IMR-90 (cell line): Measurements from ENCODE around the gene ENPP6. TPM values are rescaled to one million over a fixed set of nuclear protein-coding genes. Genes with fewer than 3 reads are reported as not detected.
A peak's percentile ranks its signal among the peaks of the same experiment; 100 is the strongest.

ENCODE experiments used
- ATAC-seq: fragments of 200-7000 bp; cut with Tn5 transposase; 2 replicates; pipeline ENCODE4 v1.9.1; 2020; ENCODE audit warnings: low read depth, mild to moderate bottlenecking, moderate library complexity
- BruUV-seq: library from RNA; stranded (reverse); fragments of 400-500 nt; replicated peaks from 2 replicates; lab custom pipeline; 2021; lab: Mats Ljungman, UMichigan
- CTCF ChIA-PET: fragments of 300-600 bp; formaldehyde crosslinking; extraction: SDS; loops from one replicate; lab custom pipeline; 2021; ENCODE audit warnings: antibody characterized with exemption; lab: Yijun Ruan, JAX
- POLR2A ChIA-PET: fragments of 300-600 bp; sonication (Branson Sonifier 250); formaldehyde crosslinking; loops from one replicate; lab custom pipeline; 2022; ENCODE audit warnings: antibody characterized with exemption; ENCODE audit not compliant: unreplicated experiment; lab: Charles Lee
- DNase-seq: peaks from one replicate; pipeline ENCODE4 v3.0.0; 2013
- H2AFZ ChIP-seq: replicated peaks from 2 replicates; pipeline ENCODE3; 2013; ENCODE audit warnings: low read length, mild to moderate bottlenecking; ENCODE audit not compliant: poor library complexity
- H2AK5ac ChIP-seq: 2 replicates; pipeline ENCODE4 v1.6.1; 2013; ENCODE audit warnings: low read depth, low read length, inconsistent platforms
- H2AK9ac ChIP-seq: replicated peaks from 2 replicates; pipeline ENCODE3; 2013; ENCODE audit warnings: mild to moderate bottlenecking, low read depth, low read length, moderate library complexity; ENCODE audit not compliant: poor library complexity
- H2BK120ac ChIP-seq: 2 replicates; pipeline ENCODE4 v1.6.1; 2013; ENCODE audit warnings: low read depth, low read length, inconsistent platforms
- H2BK15ac ChIP-seq: 3 replicates; pipeline ENCODE4 v1.6.1; 2013; ENCODE audit warnings: low read depth, low read length, inconsistent platforms
- H2BK20ac ChIP-seq: 2 replicates; pipeline ENCODE4 v1.6.1; 2013; ENCODE audit warnings: low read depth, mild to moderate bottlenecking, inconsistent platforms, low read length, moderate library complexity
- H2BK5ac ChIP-seq: 2 replicates; pipeline ENCODE4 v1.6.1; 2013; ENCODE audit warnings: mild to moderate bottlenecking, low read depth, low read length, inconsistent platforms; ENCODE audit not compliant: poor library complexity, severe bottlenecking
- H3K14ac ChIP-seq: replicated peaks from 2 replicates; pipeline ENCODE4 v1.6.1; 2013; ENCODE audit warnings: low read depth, low read length, inconsistent platforms
- H3K18ac ChIP-seq: 2 replicates; pipeline ENCODE4 v1.6.1; 2013; ENCODE audit warnings: low read depth, low read length, control low read depth
- H3K23ac ChIP-seq: 2 replicates; pipeline ENCODE4 v1.6.1; 2013; ENCODE audit warnings: low read depth, low read length, inconsistent platforms
- H3K27ac ChIP-seq: 2 replicates; pipeline ENCODE4 v1.5.1; 2013; ENCODE audit warnings: mild to moderate bottlenecking, control low read depth, low read length; ENCODE audit not compliant: insufficient read depth
- H3K27me3 ChIP-seq: 2 replicates; pipeline ENCODE4 v1.6.1; 2013; ENCODE audit warnings: low read length; ENCODE audit not compliant: control insufficient read depth, insufficient read depth
- H3K36me3 ChIP-seq: 2 replicates; pipeline ENCODE4 v1.6.1; 2013; ENCODE audit warnings: low read length, mixed read lengths; ENCODE audit not compliant: control insufficient read depth, insufficient read depth
- H3K4ac ChIP-seq: 2 replicates; pipeline ENCODE4 v1.6.1; 2013; ENCODE audit warnings: low read depth, low read length, inconsistent platforms
- H3K4me1 ChIP-seq: 2 replicates; pipeline ENCODE4 v1.6.1; 2013; ENCODE audit warnings: low read length, mixed read lengths; ENCODE audit not compliant: control insufficient read depth, insufficient read depth
- H3K4me2 ChIP-seq: 2 replicates; pipeline ENCODE4 v1.6.1; 2013; ENCODE audit warnings: low read depth, mild to moderate bottlenecking, control low read depth, low read length, moderate library complexity
- H3K4me3 ChIP-seq: 2 replicates; pipeline ENCODE4 v1.5.1; 2013; ENCODE audit warnings: low read depth, mild to moderate bottlenecking, control low read depth, low read length, moderate library complexity; ENCODE audit not compliant: insufficient read depth
- H3K56ac ChIP-seq: 2 replicates; pipeline ENCODE4 v1.6.1; 2013; ENCODE audit warnings: low read length, inconsistent platforms; ENCODE audit not compliant: insufficient read depth; ENCODE audit errors: extremely low read depth
- H3K79me1 ChIP-seq, 2 experiments: 2 replicates each; pipeline ENCODE4 v1.6.1; 2013; ENCODE audit warnings: low read length in 2 of 2, inconsistent platforms in 1 of 2, low read depth in 1 of 2
- H3K9ac ChIP-seq: 2 replicates; pipeline ENCODE4 v1.6.1; 2013; ENCODE audit warnings: low read depth, low read length, control low read depth
- H3K9me1 ChIP-seq: 2 replicates; pipeline ENCODE4 v1.6.1; 2013; ENCODE audit warnings: low read length, inconsistent platforms; ENCODE audit not compliant: insufficient read depth
- H3K9me3 ChIP-seq: 2 replicates; pipeline ENCODE4 v1.6.1; 2013; ENCODE audit warnings: low read length; ENCODE audit not compliant: control insufficient read depth, insufficient read depth
- H4K20me1 ChIP-seq: 2 replicates; pipeline ENCODE4 v1.6.1; 2013; ENCODE audit warnings: low read length, inconsistent platforms; ENCODE audit not compliant: insufficient read depth
- H4K5ac ChIP-seq: 2 replicates; pipeline ENCODE4 v1.6.1; 2013; ENCODE audit warnings: mild to moderate bottlenecking, low read depth, low read length, control low read depth
- H4K8ac ChIP-seq, 2 experiments: 2 replicates each; pipeline ENCODE4 v1.6.1; 2013; ENCODE audit warnings: low read depth in 2 of 2, low read length in 2 of 2, control low read depth in 1 of 2, inconsistent platforms in 1 of 2
- H4K91ac ChIP-seq: 2 replicates; pipeline ENCODE4 v1.6.1; 2013; ENCODE audit warnings: low read depth, low read length, inconsistent platforms; ENCODE audit not compliant: insufficient read depth
- BHLHE40 ChIP-seq: fragments of 150-350 bp; IDR thresholded peaks from 2 replicates; pipeline ENCODE4 v1.6.1; 2016; ENCODE audit warnings: mild to moderate bottlenecking, low read depth, low read length
- CEBPB ChIP-seq: IDR thresholded peaks from 2 replicates; pipeline ENCODE4 v1.6.1; 2012; ENCODE audit warnings: low read depth, low read length, improper control_type of control experiment
- CTCF ChIP-seq: conservative IDR thresholded peaks from 2 replicates; pipeline ENCODE4 v1.5.1; 2012; ENCODE audit warnings: mild to moderate bottlenecking, low read depth, low read length, improper control_type of control experiment
- MAFK ChIP-seq: IDR thresholded peaks from 2 replicates; pipeline ENCODE4 v1.6.1; 2012; ENCODE audit warnings: low read depth, low read length, improper control_type of control experiment
- RAD21 ChIP-seq: IDR thresholded peaks from 2 replicates; pipeline ENCODE4 v1.6.1; 2012; ENCODE audit warnings: low read length, improper control_type of control experiment
- SMC3 ChIP-seq: fragments of 150-350 bp; IDR thresholded peaks from 2 replicates; pipeline ENCODE4 v1.6.1; 2016; ENCODE audit warnings: low read depth, mild to moderate bottlenecking, antibody characterized with exemption, low read length, moderate library complexity
- WGBS, 2 experiments: methylation state at CpG; one replicate each; pipeline versions ENCODE4 v1.1.5 to v1.1.7; 2013; ENCODE audit warnings: missing lambda C conversion rate in 2 of 2; ENCODE audit not compliant: insufficient read length in 1 of 2; ENCODE audit errors: extremely low coverage in 2 of 2; 5-methylcytosine and 5-hydroxymethylcytosine counted together
- dilution Hi-C: fragments of 300-500 bp; cut with HindIII; formaldehyde crosslinking; loops from one replicate; pipeline ENCODE4 v1.14.3; 2018; ENCODE audit warnings: low sequenced_read_pairs; ENCODE audit not compliant: unreplicated experiment
- in situ Hi-C: fragments of 300-500 bp; cut with MboI; formaldehyde crosslinking; loops from 3 replicates; pipeline ENCODE4 v1.14.3; 2019; ENCODE audit warnings: low sequenced_read_pairs, inconsistent platforms, mixed read lengths
- intact Hi-C: fragments of 100-400 bp; cut with micrococcal nuclease; formaldehyde crosslinking; loops from 2 replicates; pipeline ENCODE4 v1.10.0; 2022
- polyA plus RNA-seq, 3 experiments: library from polyadenylated mRNA; depleted of rRNA; stranded (reverse); fragments of >200 nt; gene quantifications; 2 replicates each; pipeline ENCODE4 v1.2.3, GENCODE V29; 2012; ENCODE audit warnings: low replicate concordance in 1 of 3
- total RNA-seq: library from RNA; depleted of rRNA; stranded (reverse); fragments of >200 nt; gene quantifications from 2 replicates; pipeline ENCODE4 v1.2.3, GENCODE V29; 2012

Gene ENPP6
- total and polyA plus RNA-seq, 2 of the 4 experiments (the other 2 are of a cell fraction): not detected

DNA sequence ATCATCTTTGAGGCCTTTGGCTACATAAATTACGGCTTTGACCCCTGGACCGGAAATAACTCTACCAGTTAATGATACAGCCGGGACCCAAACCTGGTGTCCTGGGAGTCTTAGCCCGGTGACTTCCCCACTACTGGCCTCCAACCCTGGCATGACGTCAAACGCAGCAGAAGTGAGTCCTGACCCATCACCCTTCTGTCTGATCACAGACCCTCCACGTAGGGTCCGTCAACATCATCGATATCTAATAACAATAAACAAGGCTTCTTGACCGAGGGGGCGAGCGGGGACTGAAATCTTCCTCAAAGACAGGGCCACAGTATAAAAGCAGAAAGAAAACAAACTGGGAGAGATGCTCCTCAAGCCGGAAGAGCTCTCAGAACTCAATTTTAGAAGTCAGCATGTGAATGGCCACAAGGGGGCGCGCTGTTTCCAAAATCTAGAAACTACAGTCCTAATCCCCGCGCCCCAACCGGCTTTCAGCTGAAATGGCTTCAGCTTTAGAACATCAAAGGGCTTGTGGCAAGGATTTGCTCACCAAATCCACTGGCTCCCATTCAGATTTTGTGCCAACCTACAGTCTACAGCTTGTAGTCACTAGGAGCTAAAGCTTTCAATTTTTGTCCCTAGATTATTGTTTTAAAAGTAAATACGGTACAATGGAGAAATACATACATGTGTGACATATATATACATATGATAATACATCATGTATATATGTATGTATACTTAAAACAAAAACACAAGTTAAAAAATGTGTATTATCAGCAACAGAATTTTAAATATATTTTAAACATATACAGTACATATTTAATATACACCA, 46.4 kb upstream of the ENPP6 start:
- no peak overlapping the region for H3K27ac ChIP-seq
- no peak overlapping the region for H3K4me2 ChIP-seq
- no peak overlapping the region for H3K4me3 ChIP-seq
- in situ Hi-C loops (loop anchor here (5.0 kb wide), 1 partner anchor 273 kb away; no protein-coding TSS in a partner anchor), dilution Hi-C loops (no loop called here), intact Hi-C loops (loop anchor here (1.0 to 5.0 kb wide), 4 partner anchors 210 to 563 kb away; partner anchors contain the start of genes ACSL1, CASP3, IRF2 and PRIMPOL)
- peak overlapping the region; percentile 38; the same call in 1 of the 3 replicates for H2BK15ac ChIP-seq
- peak overlapping the region; percentile 64; the same call in 1 of the 2 replicates for H2BK120ac ChIP-seq
- no peaks in the 10 kb centered on the region for H3K9me3 ChIP-seq
- no peaks in the 10 kb centered on the region for H3K79me1 ChIP-seq
- no peak overlapping the region for H3K14ac ChIP-seq
- ATAC-seq: peak; percentile 74
- H4K91ac ChIP-seq: peak overlapping the region; percentile 26; the same call in 1 of the 2 replicates
- H2BK5ac ChIP-seq: no peak overlapping the region
- H2AK9ac ChIP-seq: peak overlapping the region; percentile 49
- peak overlapping the region; percentile 46; the same call in 1 of the 2 replicates for H4K5ac ChIP-seq
- H3K56ac ChIP-seq: no peak overlapping the region; the same call in 1 of the 2 replicates
- H4K20me1 ChIP-seq: no peaks in the 10 kb centered on the region
- no peak overlapping the region for H3K18ac ChIP-seq
- H2BK20ac ChIP-seq: peak overlapping the region; percentile 36; the same call in 1 of the 2 replicates
- CTCF ChIA-PET: interaction anchor here (0.6 to 2.2 kb wide), 23 partner anchors 9 to 470 kb away, joined by 3 to 11 read pairs (median 4); partner anchors contain the start of gene CENPU
- H3K23ac ChIP-seq: no peak overlapping the region
- peaks cover 14% of the 10 kb centered on the region for H3K4me1 ChIP-seq
- no peaks in the 10 kb centered on the region for H3K36me3 ChIP-seq
- no peaks in the 10 kb centered on the region for H3K27me3 ChIP-seq
- peaks cover 6% of the 10 kb centered on the region; the same call in 1 of the 2 replicates for H3K9me1 ChIP-seq
- TF ChIP-seq SMC3 (peak; percentile 91), CTCF (peak; percentile 91), CEBPB (0 out of 2 replicates have a peak, but pooled peaks have one; percentile 3), RAD21 (peak; percentile 82), MAFK (no peak), BHLHE40 (no peak)
- peak overlapping the region; percentile 88 for H2AFZ ChIP-seq
- WGBS, 2 experiments: 32% methylated on average over 4 of the region's 19 CpGs; no CpG with 5 or more reads in 1 of the 2 experiments
- peak; percentile 90 for DNase-seq
- BruUV-seq: no TSS peak
- H2AK5ac ChIP-seq: no peak overlapping the region
- POLR2A ChIA-PET: interaction anchor here (0.8 kb wide), 1 partner anchor 274 kb away, joined by 3 read pairs; no protein-coding TSS in a partner anchor
- H3K4ac ChIP-seq: peak overlapping the region; percentile 44; the same call in 1 of the 2 replicates
- H3K9ac ChIP-seq: 0 out of 2 replicates have a peak overlapping the region, but pooled peaks have one; percentile 14
- H4K8ac ChIP-seq: peak overlapping the region; percentile 77 to 90
